ENCODE results near the gene ITLN1. TPM values are rescaled to one million over a fixed set of nuclear protein-coding genes. Genes with fewer than 3 reads are reported as not detected.

The ITLN1 gene
- total RNA-seq, 1 experiment from 2014 or later, result not detected

- CTCF ChIA-PET, result interaction anchor here (0.6 to 1.8 kb wide), 7 partner anchors 10 to 283 kb away, joined by 3 to 6 read pairs (median 4); no protein-coding TSS in a partner anchor
- no TSS peak for BruUV-seq (replicated peaks)
- POLR2A ChIA-PET, result no interaction called here
Observed at GRCh38 chr1:160866001-160866694, 18.8 kb downstream of the ITLN1 start.

GRCh38 chr1:160865337-160865736 is 19.6 kb downstream of the ITLN1 start:
- no peaks in the 10 kb centered on the region for H3K36me3 Mint-ChIP-seq (ENCODE audit: insufficient read depth, unreplicated experiment)
- POLR2A ChIA-PET, result no interaction called here
- no peaks in the 10 kb centered on the region for H3K9me3 Mint-ChIP-seq (ENCODE audit: unreplicated experiment)
- no peak for DNase-seq (ENCODE audit: unreplicated experiment)
- CTCF ChIA-PET, result interaction anchor here (0.6 to 1.8 kb wide), 8 partner anchors 10 to 86 kb away, joined by 3 to 9 read pairs (median 4); no protein-coding TSS in a partner anchor
- no peaks in the 10 kb centered on the region for H3K27me3 Mint-ChIP-seq (ENCODE audit: insufficient read depth, unreplicated experiment)
- intact Hi-C loops (cut with micrococcal nuclease), result no loop called here
- BruUV-seq (replicated peaks), result no TSS peak
- no peak overlapping the region for H3K4me3 Mint-ChIP-seq (ENCODE audit: unreplicated experiment)
- no peak for TF ChIP-seq CTCF (IDR thresholded peaks at IDR 0.05; ENCODE audit: unreplicated experiment)
- peaks cover 4% of the 10 kb centered on the region for H3K4me1 Mint-ChIP-seq (ENCODE audit: insufficient read depth, unreplicated experiment)
- H3K27ac Mint-ChIP-seq (ENCODE audit: low read depth, unreplicated experiment), result no peak overlapping the region

More at GRCh38 chr1:160866001-160866694, 18.8 kb downstream of the ITLN1 start:
- no peak overlapping the region for H3K4me3 Mint-ChIP-seq (ENCODE audit: unreplicated experiment)
- peaks cover 4% of the 10 kb centered on the region for H3K4me1 Mint-ChIP-seq (ENCODE audit: insufficient read depth, unreplicated experiment)
- DNase-seq (ENCODE audit: unreplicated experiment), result no peak
- H3K27me3 Mint-ChIP-seq (ENCODE audit: insufficient read depth, unreplicated experiment), result no peaks in the 10 kb centered on the region
- H3K9me3 Mint-ChIP-seq (ENCODE audit: unreplicated experiment), result no peaks in the 10 kb centered on the region
- no peak overlapping the region for H3K27ac Mint-ChIP-seq (ENCODE audit: low read depth, unreplicated experiment)
- no peaks in the 10 kb centered on the region for H3K36me3 Mint-ChIP-seq (ENCODE audit: insufficient read depth, unreplicated experiment)
- TF ChIP-seq CTCF (IDR thresholded peaks at IDR 0.05; ENCODE audit: unreplicated experiment), result no peak
- intact Hi-C loops (cut with micrococcal nuclease), result no loop called here

- intact Hi-C loops (cut with micrococcal nuclease), result no loop called here
- CTCF ChIA-PET, result interaction anchor here (0.7 to 1.8 kb wide), 6 partner anchors 9 to 90 kb away, joined by 3 to 9 read pairs (median 5); no protein-coding TSS in a partner anchor
Observed at GRCh38 chr1:160864173-160864572, 20.8 kb downstream of the ITLN1 start.

GRCh38 chr1:160863774-160864131 is 21.2 kb downstream of the ITLN1 start:
- ChIA-PET CTCF (interaction anchor here (0.7 to 1.8 kb wide), 4 partner anchors 9 to 90 kb away, joined by 3 to 9 read pairs (median 6); no protein-coding TSS in a partner anchor), POLR2A (no interaction called here)
- BruUV-seq (replicated peaks), result no TSS peak

More at GRCh38 chr1:160864173-160864572, 20.8 kb downstream of the ITLN1 start:
- no peaks in the 10 kb centered on the region for H3K27me3 Mint-ChIP-seq (ENCODE audit: insufficient read depth, unreplicated experiment)
- no peaks in the 10 kb centered on the region for H3K36me3 Mint-ChIP-seq (ENCODE audit: insufficient read depth, unreplicated experiment)
- no peak overlapping the region for H3K27ac Mint-ChIP-seq (ENCODE audit: low read depth, unreplicated experiment)
- POLR2A ChIA-PET, result no interaction called here
- no TSS peak for BruUV-seq (replicated peaks)
- DNase-seq (ENCODE audit: unreplicated experiment), result no peak
- H3K4me3 Mint-ChIP-seq (ENCODE audit: unreplicated experiment), result no peak overlapping the region
- H3K9me3 Mint-ChIP-seq (ENCODE audit: unreplicated experiment), result no peaks in the 10 kb centered on the region
- peaks cover 4% of the 10 kb centered on the region for H3K4me1 Mint-ChIP-seq (ENCODE audit: insufficient read depth, unreplicated experiment)
- no peak for TF ChIP-seq CTCF (IDR thresholded peaks at IDR 0.05; ENCODE audit: unreplicated experiment)

More at GRCh38 chr1:160863774-160864131, 21.2 kb downstream of the ITLN1 start:
- Mint-ChIP-seq H3K4me3 (ENCODE audit: unreplicated experiment) (no peak overlapping the region), H3K27me3 (ENCODE audit: insufficient read depth, unreplicated experiment) (no peaks in the 10 kb centered on the region), H3K27ac (ENCODE audit: low read depth, unreplicated experiment) (no peak overlapping the region), H3K9me3 (ENCODE audit: unreplicated experiment) (no peaks in the 10 kb centered on the region), H3K4me1 (ENCODE audit: insufficient read depth, unreplicated experiment) (peaks cover 4% of the 10 kb centered on the region), H3K36me3 (ENCODE audit: insufficient read depth, unreplicated experiment) (no peaks in the 10 kb centered on the region)
- intact Hi-C loops (cut with micrococcal nuclease), result no loop called here
- no peak for DNase-seq (ENCODE audit: unreplicated experiment)
- TF ChIP-seq CTCF (IDR thresholded peaks at IDR 0.05; ENCODE audit: unreplicated experiment), result no peak

All from MCF 10A (cell line).